Activated T-cell treated with anti-CD3 and anti-CD28 coated beads, Interleukin-2, amount 50 U/mL, for 48 hours (primary cell): ENCODE measurements around the gene KLK1.

Experiments used
- DNase-seq, 2 experiments: peaks; one replicate each; pipeline ENCODE4 v3.0.0-alpha.2; 2020

Gene KLK1

GRCh38 chr19:50835785-50836542 lies 12.4 kb upstream of the KLK1 start:
- peak; percentile 83 to 87 for DNase-seq

DNA sequence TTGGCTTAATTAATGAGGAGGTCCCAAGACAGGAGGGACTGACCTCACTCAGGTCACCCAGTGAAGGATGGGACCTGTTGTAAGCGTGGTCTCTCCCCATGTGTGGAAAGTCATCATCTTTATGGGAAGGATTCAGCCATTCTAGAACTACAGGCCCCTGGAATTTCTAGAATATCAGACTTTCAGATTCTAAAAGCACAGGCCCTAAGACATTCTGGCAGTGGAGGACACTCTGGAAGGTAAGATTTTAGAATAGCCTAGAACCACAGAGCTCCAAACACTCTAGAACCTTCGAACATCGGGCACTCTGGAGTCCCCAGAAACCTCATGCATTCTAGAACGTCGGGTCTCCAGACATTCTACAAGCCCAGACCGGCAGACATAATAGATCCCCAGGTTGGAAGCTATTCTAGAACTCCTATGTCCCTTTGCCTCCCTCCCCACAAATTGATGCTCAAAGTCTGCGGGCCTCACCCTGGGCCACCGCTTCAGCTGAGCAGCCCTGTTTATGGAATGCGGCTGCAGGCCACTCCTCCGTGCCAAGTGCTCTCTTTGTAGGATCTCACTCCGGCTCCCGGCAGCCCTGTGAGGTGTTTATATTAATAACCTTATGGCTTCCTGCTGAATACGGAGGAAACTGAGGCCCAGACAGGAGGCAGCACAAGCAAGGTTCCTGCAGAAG lies 11.7 kb upstream of the KLK1 start:
- DNase-seq, result no peak

GRCh38 chr19:50833802-50834167 lies 10.2 kb upstream of the KLK1 start:
- no peak for DNase-seq

DNA sequence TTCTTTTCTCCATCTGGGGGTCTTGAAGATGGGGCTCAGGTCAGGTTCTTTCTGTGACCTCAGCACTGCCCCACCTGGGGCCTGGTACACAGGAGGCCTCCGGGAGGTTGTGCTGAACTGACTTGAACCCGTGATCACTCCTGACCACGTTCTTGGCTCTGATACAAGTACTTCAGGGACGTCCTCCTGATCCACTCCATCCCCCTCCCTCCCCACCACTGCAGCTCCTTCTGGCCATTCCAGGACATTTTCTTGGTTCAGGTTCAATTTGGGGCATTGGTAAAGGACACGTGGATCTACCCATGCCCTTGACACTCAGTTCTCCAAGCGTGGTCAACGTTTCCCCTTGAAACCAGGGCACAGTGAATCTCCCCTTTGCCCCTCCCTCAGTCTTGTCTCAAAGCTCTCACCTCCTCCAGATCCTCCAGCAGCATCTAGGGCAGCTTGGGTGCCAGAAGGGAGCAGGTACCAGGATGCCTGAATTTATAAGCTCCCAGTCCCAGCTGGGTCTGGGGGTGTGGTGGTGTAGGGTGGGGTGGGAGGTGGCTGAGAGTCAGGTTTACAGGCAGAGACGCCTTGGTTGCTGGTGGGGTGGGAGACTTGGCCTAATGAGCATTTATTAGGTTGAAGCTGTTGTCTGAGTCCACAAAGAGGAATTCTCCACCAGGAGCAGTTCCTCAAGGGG lies 9.7 kb upstream of the KLK1 start, which contains the start of gene KLK15:
TSS of gene KLK15 (minus strand) at position 458 of the 685 bp plus-strand sequence. CDS start 2,082 bp downstream, outside the sequence.
- no peak for DNase-seq

DNA sequence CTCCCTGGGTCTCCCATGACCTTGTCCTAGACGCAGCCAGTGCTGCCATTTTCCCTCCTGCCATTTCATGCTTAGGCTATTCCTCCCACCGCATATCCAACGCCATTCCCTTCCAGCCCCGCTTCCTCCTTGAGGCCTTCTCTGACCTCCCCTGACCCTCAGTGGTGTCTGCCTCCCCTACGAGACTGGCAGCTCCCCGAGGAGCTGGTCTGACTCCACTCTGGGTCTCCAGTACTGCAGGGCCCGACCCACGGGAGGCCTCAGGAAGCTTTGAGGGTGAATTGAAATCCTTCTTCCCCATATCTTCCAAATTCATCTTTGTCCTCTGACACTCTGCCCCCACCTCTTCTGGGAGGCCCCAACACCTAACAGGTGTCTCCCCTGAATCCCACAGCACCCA lies 9.1 kb upstream of the KLK1 start:
- DNase-seq, result no peak

DNA sequence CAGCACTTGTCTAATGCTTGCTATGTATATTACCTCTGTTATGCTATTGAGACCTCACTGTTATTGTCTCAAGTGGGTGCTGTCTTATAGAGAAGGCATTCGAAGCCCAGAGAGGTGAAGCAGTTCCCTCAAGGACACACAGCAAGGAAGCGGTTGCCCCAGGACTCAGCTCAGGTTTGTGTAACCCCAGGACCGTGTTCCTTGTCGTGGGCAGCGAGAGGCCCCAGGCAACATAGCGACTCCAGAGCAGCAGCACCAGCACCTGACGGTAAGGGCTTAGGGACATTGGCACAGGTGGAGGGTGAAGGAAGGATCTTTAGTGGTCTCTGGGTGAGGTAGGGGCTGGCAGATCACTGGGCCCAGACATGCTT lies 7.4 kb upstream of the KLK1 start:
- DNase-seq, result no peak

GRCh38 chr19:50830266-50831025 lies 6.9 kb upstream of the KLK1 start:
- no peak for DNase-seq

DNA sequence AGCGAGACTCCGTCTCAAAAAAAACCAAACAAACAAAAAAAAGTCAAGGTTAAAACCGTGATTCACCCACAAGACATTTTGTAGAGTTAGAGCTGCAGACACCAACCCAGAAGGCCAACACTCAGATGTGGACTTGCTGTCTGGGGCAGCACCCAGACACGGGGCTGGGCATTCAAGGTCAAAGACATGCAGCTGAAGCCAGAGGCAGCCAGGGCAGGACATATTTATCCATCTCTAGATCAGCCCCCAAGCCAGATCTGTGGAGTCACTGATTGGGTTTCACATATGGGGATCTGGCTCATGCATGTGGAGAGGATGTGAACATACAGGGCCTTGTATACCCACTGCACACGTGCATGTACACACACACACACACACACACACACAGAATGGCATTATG lies 6.2 kb upstream of the KLK1 start:
- no peak for DNase-seq

DNA sequence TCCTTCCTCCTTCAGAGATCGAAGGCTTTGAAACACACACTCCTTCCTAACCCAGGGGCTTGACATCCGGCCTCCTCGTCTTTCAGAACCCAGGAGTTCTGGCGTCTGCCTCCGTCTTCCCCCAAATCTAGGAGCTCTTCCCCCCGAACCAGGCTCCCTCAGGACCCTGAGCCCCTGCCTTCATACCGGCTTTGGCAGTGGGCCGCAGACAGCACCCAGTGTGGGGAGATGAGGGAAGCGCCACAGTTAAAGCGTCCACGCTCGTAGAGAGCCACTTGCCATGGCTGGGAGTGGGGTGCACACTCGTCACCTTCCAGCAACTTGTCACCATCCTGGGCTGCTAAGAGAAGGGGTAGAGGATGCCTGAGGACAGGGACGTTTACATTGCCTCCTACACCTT lies 3.9 kb upstream of the KLK1 start:
- DNase-seq, result no peak

GRCh38 chr19:50826492-50827240 lies 3.1 kb upstream of the KLK1 start:
- no peak for DNase-seq

- no peak for DNase-seq
These were observed 852 bp downstream of the KLK1 start for GRCh38 chr19:50822661-50823208.

- DNase-seq, result no peak
These were observed 2.0 kb downstream of the KLK1 start for GRCh38 chr19:50821622-50822021.

GRCh38 chr19:50821248-50821612 lies 2.4 kb downstream of the KLK1 start:
- DNase-seq, result no peak

DNA sequence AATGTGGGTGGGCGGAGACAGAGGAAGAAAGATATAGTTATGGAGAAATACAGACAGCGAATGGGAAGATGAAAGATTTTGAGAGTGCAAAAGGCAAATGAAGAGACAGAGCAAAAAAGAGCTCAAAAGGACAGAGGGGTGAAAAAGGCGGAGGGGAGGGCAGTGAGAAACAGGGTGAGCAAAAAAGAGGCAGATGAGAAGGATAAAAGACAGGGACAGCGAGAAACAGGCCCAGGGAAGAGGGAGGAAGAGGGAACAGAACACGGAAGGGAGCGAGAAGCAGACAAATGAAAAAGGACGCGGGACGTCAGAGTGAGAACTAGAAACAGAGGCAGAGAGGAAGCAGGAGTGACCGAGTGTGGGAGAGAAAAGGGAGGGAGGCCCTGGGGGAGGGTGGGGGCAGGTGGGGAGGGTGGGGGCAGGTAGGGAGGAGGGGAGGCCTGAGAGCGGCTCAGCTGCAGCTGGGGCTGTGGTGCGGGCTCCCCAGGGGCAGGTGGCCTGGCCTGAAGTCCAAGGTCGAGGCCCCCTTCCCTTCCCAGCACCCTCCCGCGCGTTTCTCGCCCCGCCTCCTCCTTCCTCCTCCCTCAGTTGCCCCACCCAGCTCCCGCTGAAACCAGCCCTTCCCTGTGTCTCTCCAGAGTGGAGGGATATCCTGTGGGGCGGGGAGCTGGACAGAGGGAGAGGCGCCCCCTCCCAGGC lies 2.9 kb downstream of the KLK1 start:
- DNase-seq, result no peak

DNA sequence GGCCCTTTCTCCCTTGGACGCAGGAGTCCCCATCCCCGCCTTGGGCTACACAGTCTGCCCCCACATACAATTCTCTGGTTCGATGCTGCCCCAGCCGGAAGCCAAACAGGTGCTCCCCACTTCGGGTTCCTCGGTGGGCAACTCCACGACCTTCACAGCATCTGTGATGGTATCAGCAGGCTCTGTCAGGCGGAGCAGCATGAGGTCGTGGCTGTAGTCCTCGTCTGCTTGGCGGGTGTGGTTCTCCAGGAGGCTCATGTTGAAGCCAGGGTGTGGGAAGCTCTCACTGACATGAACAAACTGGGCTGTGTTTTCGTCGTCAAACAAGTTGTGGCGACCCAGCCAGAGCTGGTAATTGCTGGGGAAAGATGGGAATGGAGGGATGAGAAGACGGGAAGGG lies 3.5 kb downstream of the KLK1 start:
- no peak for DNase-seq

DNA sequence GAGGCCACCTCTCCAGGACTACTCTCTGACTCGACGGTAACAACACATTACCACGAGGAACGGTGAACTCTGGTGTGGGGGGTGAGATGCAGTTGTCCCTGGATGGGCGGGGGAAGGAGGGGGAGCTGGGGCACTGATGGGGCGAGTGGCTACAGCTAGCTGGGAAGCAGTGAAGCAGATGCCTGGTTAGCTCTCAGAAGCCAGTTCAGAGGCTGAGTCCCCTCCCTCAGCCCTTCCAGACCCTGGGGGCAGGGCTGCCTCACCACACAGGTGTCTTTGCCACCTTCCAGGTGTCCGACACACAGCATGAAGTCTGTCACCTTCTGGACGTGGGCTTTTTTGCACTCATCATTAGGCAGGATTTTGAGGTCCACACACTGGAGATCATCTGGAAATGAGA lies 4.0 kb downstream of the KLK1 start:
- DNase-seq, result no peak

DNA sequence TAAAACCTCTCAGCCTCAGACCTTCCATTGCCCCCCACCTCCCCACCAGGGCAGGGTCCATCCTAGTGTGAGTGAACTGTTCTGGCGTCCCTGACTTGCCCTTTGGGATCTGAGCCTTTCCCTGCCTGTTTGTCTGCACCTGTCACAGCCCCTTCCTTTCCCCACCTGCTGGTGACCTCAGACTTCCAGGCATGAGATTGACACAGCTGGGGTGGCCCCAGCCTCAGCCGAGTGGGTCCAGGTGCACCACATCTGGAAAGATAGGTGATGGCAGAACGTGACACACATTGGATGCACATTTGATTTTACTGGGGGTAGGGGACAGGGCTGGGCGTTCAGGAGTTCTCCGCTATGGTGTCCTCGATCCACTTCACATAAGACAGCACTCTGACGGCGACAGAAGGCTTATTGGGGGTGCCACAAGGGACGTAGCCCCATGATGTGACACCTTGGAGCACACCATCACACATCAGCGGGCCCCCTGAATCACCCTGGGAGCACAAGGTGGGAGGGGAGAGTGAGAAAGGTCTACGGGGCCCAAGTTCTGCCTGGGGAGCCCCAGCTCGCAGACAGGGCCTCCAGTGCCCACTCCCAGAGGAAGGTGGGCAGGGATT lies 4.6 kb downstream of the KLK1 start:
- DNase-seq, result no peak

GRCh38 chr19:50817941-50818858 lies 5.4 kb downstream of the KLK1 start:
- peak; percentile 80 to 81 for DNase-seq

GRCh38 chr19:50815439-50815838 lies 8.1 kb downstream of the KLK1 start:
- DNase-seq, result no peak

DNA sequence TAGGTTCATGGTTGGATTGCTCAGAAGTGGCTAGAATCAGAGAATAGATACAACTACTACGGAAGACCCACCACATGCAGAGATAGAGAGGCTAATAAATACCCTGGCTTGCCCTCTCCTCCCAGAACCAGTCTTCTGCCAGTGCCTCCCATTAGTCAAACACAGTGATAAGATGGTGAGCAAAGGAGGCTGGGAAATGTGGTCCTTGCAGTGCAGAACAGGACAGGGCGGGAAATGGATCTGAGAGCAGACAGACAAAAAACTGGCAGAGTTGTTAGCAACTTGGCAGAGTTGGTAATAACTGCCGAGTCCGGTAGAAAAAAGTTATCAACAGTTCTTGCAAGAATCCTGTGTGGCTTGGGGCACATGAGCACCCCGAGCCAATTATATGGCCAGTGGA lies 8.7 kb downstream of the KLK1 start:
- DNase-seq, result no peak
